ENCODE measurements around the gene SCGB1C2.
"Not testable (repeated sequence)": the region's sequence is repeated elsewhere in the genome, so short reads cannot be mapped to it uniquely, and the experiment has no call there.

SCGB1C2 gene

DNA sequence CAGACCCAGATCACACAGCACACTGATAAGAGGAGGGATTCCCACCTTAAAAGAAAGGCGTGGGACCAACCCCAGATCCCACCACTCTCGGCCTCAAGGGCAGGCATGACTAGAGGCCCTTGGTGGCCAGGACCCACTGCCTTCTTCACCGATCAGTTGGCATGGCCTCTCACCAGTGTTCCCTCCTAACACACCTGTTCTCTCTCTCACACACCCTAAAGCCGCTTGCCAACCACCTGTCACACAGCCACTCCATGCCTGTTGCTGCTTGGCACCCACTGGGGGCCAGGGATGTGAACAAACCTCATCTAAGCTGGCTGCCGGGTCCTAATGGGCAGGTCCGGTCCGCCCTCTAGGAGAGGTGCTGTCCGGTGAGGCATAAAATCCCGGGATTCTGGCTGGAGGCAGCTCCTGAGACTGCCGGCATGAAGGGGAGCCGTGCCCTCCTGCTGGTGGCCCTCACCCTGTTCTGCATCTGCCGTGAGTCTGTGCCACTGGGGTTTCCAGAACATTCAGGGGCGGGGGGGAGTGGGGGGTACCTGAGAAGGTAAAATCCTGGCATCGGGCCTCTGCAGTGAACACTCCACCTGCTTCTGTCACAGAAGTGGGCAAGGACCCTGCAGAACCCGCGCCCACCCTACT is at the start of gene SCGB1C2:
TSS of gene SCGB1C2 (plus strand) at position 404 of the 642 bp plus-strand sequence. CDS start at position 426, 22 bp downstream.
- DNase-seq = not testable (repeated sequence)

DNA sequence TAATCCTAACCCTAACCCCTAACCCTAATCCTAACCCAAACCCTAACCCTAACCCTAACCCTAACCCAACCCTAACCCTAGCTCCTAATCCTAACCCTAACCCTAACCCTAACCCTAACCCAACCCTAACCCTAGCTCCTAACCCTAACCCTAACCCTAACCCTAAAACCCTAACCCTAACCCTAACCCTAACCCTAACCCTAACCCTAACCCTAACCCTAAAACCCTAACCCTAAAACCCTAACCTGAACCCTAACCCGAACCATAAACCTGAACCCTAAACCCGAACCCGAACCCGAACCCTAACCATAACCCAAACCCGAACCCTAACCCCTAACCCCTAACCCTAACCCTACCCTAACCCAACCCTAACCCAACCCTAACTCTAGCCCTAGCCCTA is 24.3 kb upstream of the SCGB1C2 start:
- DNase-seq = not testable (repeated sequence)

DNA sequence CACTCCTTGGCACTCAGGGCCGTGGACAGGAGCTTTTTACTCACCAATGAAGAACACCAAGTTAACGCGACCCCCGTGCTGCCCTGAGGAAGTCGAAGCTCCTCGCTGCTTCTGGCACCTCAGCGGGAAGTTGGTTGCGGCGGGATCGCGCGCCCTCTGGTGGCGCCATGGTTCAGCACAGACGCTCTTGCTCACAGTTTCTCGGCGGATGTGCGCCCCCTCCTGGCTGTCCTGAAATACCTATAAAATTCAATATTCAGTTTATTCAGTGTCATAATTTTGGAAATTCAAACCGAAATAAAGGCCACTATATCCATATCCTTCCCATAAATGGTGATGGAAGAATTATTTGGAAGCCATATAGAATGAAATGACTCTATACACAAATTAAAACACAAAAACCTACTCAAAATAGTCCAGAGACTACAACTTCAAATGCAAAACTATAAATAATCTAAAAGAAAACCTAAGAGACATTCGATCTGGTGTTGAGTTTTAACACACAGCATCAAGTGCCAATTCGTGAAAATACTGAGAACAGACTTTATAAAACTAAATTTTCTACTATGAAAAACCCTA is 18.9 kb upstream of the SCGB1C2 start:
- not testable (repeated sequence) for DNase-seq

DNA sequence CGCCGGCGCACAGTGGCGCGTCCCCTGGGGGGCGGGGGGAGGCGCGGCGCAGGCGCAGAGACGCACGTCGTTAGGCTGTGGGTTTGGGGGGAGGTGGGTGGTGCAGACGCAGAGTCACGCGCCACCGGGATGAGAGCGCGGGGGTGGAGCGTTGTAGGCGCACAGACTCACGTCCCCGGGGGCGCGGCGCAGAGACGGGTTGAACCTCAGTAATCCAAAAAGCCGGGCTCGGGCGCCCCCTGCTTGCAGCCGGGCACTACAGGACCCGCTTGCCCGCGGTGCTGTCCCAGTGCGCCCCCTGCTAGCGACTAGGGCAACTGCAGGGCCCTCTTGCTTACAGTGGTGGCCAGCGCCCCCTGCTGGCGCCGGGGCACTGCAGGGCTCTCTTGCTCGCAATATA is 3.4 kb upstream of the SCGB1C2 start:
- not testable (repeated sequence) for DNase-seq

DNA sequence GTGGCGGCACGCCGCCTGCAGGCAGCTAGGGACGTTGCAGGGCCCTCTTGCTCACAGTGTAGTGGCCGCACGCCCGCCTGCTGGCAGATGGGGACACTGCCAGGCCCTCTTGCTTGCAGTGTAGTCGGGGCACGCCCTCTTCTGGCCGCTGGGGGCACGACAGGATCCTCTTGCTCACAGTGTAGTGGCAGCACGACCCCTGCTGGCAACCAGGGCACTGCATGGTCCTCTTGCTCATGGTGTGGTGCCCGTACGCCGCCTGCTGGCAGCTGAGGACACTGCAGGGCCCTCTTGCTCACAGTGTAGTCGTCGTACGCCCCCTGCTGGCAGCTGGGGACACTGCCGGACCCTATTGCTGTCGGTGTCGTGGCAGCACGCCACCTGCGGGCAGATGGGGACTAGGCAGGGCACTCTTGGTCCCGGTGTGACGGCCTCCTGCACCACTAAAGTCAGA is 3.0 kb upstream of the SCGB1C2 start:
- not testable (repeated sequence) for DNase-seq

DNA sequence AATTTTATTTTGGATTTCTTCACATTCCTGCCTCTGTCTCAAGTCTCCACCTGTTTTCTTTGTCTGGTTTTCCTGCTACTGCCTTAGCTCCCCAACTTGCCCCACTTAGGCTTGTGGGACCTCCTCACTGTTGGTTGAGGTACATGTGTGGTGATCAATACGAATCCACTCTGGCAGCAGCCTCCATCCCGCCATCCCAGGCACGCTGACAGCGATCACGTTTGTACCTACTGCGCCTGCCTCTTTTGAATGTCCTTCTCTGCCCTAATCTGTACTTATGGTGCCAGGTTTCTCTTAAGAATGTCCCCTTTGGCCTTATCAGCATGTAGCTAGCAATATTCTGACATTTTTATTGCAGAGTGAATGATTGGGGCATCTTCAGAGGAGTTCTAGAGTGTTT is 2.3 kb upstream of the SCGB1C2 start:
- DNase-seq = not testable (repeated sequence)

DNA sequence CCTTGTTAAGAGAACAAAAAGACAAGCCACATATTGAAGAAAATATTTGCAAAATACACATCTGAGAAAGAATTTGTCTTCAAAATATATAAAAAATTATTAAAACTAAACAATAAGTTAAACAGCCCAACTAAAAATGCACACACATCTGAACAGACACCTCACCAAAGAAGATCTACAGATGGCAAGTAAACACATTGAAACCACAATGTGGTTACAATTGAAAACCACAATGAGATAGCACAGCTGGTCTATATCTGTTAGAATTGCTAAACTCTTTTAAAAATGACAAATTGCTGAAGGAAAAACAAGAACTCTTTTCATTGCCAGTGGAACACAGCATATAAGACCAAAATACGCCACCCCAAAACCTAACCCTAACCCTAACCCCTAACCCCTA is 1.5 kb upstream of the SCGB1C2 start:
- not testable (repeated sequence) for DNase-seq

DNA sequence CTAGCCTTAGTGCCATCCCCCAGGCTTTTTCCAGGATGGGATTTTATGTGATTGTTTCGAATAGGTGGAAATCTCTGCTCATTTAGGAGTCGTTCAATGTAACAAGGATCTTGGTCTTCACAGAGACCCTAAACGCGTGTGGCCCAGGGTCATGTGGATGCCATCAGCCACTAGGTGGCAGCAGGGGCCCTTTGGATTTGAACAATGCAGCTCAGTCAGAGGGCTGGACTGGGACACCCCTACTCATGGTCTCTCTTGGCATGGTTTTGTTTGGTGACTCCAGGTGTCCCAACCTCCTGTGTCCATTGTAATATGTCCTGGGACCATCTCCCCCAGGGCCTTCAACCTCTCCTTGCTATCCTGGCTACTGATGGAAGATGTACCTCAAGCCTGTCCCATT is 838 bp upstream of the SCGB1C2 start:
- DNase-seq = not testable (repeated sequence)

DNA sequence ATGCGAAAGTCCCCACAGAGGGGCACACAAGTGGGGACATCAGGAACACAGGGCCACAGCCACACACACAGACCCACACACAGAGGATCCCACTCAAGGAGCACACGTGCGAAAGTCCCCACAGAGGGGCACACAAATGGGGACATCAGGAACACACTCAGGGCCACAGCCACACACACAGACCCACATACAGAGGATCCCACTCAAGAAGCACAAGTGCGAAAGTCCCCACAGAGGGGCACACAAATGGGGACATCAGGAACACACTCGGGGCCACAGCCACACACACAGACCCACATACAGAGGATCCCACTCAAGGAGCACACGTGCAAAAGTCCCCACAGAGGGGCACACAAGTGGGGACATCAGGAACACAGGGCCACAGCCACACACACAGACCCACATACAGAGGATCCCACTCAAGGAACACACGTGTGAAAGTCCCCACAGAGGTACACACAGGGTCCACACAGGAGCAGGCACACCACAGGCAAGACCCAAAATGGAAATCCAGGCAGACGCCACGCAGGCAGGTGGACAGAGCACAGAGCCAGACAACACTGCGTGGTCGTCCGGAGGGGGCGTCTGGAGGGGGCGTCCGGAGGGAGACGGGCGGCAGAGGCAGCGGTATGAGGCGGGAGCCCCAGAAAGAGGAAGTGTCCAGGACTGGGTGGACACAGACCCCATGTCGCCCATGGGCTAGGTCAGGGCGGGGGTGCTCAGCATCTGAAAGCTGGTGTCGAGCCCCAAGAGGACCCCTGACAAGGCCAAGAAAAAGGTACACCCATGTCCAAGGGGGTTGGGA is 2.2 kb downstream of the SCGB1C2 start:
- not testable (repeated sequence) for DNase-seq

DNA sequence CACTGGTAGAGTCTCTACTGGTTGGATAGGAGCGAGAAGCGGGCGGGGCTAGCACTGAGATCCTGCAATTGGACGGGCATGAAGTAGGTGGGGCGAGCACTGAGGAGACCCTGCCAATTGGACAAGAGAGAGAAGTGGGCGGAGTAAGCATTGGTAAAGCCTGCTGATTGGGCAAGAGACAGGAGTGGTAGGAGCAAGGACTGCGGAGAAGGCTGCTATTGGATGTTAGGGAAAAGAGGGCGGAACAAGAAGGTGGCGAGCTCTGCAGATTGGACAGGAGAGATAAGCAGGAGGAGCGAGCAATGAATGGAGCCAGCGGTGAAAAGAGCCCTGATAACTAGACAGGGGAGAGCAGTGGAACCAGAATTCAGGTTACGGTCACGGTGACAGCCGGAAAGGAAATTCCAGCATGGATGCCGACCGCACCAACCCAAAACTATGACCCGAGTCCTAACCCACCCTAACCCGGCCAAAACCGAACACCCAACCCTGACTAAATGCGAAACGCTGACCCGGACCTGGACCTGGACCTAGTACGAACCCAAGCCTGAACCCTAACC is 4.8 kb downstream of the SCGB1C2 start:
- DNase-seq = no peak

DNA sequence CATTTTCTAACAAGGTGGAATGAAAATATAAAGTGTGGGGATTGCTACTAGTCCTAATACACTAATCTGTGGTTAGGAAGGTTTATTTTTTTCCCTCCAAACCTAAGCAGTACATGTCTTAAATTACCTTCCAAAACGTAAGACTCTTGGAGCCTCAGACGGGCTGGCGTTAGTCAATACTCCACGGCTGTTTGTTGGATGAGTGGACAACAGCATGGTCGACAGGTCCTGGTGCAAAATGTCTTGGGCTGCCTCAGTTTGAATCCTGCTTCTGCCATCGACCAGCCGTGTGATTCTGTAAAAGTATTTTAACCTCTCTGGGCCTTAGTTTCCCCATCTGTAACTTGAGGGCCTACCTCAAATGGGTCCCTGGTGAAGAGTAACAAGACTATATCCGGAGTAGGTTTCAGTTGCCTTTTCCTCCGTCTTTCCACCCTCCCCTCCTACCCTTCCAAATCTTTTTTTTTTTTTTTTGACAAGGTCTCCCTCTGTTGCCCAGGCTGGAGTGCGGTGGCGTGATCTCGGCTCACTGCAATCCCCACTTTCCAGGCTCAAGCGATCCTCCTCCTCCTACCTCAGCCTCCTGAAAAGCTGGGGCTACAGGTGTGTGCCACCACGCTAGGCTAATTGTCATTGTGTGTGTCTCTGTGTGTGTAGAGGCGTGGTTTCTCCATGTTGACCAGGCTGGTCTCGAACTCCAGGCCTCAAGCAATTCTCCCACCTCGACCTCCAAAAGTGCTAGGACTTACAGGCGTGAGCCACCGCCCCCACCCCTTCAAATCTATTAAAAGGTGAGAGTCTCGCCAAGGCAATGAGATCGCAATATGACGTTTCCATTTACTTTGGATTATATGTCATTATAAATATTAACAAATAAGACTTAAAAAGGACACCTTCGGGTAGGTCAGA is 5.8 kb downstream of the SCGB1C2 start:
- no peak for DNase-seq

DNA sequence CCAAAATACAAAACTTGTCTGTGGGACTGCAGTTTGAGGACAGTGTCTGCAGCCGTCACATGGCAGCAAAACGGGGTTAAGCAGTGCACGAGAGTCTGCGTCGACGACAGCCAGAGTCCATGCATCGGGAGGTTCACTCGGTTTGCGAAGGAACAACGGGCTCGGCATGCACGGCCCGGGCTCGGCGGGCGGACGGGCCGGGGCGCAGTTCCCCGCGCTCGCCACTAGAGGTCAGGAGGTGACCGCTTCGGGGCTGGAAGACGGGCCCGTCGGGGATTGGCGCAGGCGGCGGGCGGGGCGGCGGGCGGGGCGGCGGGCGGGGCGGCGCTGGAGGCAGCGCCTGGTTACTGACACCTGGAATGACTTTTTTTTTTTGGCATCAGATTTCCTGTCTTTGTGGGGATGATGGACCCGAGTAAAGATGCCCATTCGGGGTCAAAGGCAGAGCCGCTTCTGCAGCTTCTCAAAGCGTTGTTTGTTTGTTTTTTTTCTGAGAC is 6.5 kb downstream of the SCGB1C2 start:
- no peak for DNase-seq

DNA sequence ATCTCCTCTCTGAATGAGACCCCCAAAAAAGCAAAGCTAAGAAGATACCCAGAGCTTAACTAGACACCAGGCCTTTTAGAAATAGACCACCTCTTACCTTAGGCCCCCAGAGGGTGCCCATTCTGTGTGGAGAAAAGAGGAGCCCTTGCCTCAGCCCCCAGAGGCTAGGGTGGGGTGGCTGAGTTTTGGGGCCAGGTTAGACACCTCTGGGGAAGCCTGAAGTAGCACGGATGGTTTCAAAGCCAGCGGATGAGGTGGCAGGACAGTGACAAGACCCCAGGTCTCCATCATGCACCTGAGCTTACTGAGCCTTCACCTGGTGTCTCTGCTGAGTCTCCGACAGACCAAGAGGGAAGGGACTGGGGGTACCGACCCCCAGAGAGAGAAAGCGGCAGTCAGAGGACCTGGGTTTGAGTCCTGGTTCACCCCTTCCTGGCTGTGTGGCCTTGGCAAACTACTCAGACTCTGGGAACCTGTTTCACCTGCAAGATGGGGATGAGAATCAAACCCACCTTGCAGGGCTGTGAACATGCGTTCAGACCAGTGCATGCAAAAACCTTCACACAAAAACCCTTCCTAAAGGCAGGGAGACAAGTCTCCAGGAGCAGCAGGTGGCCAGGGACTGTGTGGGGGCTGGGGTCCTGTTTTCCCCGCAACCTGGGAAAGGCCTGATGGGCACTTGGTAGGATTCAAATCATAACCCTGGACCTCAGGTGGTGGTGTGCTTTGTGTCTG is 7.7 kb downstream of the SCGB1C2 start:
- DNase-seq = no peak

DNA sequence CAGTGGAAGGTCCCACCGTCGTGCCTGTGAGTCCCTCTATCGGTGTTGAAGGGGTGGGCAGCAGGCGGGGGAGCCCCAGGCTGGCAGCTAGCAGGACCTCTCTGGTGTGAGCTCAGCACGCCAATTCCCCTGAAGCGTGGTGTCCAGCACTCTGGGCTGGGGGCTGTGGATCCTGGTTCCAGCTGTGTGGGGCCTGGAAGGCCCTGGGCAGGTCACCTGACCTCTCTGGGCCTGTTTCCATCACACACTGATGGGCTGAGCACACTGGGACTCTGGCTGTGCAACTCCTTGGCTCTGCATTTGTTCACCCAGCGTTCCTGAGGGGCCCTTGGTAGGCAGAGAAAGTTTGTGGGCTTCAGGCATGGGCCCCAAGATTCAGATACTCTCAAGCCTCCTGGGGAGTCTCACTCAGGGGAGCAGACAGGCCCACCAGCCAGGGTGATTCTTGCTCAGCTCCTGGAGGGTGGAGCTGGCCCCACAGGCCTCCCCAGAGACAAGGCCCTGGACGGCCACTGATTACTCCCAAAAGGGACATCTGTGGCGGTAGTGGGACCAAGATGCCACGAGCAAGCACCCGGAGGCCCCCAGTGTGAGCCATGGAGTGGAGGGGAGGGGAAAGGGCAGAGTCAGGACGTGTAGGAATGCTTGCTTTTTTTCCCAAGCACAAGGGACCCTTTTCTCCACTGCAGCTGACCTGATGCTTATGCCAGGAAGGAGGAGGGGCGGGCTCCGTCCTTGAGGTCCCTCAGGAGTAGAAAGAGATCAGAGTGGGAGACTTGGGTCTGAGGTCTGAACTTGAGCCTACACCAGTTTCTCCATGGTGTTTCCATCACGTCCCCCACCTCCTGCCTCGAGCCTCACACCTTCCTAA is 8.5 kb downstream of the SCGB1C2 start:
- DNase-seq = no peak

DNA sequence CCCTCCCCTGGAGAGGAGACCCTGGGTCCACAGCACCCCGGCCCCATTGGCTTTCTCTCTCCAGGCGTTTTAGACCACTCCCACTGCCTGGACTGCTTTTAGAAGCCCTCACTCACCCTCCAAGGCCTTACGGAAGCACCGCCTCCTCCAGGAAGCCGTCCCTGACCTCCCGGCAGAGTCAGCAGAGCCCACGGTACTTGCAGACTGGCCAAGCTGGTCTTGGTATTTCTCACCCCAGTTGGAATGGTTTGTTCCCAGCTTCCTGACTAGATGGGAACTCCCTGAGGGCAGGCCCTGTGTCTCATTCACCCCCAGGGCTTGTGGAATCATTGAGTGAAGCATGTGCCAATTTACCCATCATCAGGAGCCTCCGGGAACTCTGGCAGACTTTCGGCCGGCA is 9.2 kb downstream of the SCGB1C2 start:
- no peak for DNase-seq

DNA sequence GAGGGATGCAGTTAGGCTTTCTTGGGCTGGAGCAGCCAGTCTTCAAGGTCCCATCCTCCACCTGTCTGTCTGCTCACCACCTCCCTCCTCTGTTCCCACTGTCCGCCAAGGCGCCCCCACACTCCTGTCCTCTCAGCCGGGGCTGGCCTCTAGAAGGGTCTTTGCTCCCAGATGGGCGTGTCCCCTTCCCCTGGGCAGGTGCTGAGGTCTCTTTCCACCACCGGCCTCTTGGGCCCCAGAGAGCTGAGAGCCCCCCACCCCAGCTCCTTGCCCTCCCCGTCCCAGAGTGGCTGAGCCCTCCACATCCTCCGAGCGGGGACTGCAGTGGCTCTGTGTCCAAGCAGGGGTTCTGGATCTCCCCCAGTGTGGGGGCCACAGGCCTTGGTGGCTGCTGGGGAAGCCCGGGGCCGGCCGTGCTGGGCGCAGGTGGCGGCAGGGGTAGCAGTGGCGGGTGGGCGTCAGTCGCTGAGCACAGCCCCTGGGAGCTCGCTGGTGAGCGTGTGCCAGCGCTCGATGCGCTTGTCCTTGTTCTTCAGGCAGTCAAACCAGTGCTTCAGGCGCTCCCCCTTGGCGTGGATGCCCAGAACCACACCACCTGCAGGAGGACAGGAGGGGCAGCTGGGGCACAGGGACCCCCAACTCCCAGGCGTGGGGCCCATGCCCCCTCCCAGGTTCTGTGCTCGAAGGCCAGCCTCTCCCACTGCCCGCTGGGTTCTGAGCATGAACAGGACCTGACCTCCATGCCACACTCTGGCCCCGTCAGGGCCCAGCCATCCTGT is 9.8 kb downstream of the SCGB1C2 start:
- DNase-seq = no peak

DNA sequence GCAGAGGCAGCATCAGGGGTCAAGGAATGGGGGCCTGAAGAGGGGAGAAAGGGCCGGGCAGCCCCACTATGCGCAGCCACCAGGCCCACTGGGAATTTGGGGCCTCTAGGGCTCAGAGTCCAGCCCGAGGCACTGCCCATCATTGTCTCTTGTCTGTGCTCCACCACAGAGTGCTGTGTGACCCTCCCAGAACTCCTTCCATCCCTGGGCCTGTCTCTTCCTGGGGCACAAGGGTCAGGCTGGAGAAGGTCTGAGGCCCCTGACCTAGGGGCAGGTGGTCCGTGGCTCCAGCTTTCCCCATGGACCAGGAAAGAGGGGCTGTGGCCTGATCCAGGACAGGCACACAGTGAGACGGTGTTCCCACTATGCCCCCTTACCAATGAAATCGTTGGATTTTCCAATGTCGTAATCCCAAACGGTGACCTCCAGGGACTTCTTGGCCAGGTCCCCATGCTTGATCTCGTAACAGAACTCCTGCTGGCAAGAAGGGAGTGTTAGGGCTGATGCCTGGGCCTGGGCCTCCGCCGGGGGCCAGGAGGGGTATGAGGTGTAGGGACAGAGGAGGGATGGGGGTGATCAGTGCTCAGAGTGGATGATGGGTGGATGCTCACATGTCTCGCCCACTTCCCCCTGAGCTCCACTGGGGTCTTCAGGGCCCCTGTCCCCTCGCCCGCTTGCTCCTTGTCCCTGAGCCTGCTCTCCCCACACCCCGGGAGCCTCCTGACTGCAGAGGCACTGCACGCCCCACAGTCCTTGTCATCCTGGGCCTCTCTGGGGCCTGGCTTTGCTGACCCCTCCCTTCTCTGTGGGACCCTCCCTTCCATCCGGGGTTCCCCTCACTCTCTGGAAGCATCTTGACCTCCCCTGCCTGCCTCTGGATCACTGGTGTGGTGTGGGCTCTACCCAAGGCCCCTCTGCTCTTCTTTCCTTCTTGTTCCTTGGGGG is 10.7 kb downstream of the SCGB1C2 start:
- no peak for DNase-seq

DNA sequence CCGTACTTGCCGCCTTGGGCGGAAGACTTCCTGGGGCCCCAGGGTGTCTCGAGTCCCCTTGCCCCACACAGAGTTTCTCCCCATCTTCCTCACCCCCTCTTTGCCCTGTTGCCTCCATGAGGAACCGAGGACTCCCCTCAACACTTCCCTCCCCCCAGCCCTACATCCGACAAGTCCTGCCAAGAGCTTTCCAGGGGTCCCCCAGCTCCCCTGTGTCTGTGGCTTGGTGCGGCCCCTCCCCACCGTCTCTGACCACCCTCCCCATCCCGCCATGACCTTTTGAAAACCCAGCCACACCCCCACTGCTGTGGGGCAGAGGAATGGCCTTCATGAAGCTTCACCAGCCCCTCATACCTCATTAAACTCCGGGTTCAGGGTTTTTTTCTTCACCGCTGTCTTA is 11.4 kb downstream of the SCGB1C2 start:
- no peak for DNase-seq

DNA sequence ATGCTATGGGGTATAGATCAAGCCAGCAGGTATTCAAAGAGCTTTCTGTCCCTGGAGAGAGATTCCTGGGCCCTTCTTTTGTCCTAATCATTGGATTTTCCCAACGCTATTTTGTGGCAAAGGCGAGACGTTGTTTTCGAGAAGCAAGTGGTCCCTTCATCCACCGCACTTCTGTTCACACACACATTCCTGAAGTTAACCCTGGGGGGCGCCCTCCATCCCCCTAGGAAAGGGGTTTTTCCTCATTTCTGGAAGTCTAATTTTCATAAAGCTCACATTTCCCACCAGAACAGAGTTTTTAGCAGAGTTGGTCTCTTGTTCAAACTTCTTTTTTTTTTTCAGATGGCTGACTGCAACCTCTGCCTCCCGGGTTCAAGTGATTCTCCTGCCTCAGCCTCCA is 11.9 kb downstream of the SCGB1C2 start:
- DNase-seq = no peak
